Measurements from ENCODE around the gene ZGLP1. TPM values are rescaled to one million over a fixed set of nuclear protein-coding genes. Genes with fewer than 3 reads are reported as not detected.
"Not testable (repeated sequence)": the region's sequence is repeated elsewhere in the genome, so short reads cannot be mapped to it uniquely, and the experiment has no call there.

Gene ZGLP1
- total RNA-seq, 1 donor from 2014 or later: 1.4 TPM

DNA sequence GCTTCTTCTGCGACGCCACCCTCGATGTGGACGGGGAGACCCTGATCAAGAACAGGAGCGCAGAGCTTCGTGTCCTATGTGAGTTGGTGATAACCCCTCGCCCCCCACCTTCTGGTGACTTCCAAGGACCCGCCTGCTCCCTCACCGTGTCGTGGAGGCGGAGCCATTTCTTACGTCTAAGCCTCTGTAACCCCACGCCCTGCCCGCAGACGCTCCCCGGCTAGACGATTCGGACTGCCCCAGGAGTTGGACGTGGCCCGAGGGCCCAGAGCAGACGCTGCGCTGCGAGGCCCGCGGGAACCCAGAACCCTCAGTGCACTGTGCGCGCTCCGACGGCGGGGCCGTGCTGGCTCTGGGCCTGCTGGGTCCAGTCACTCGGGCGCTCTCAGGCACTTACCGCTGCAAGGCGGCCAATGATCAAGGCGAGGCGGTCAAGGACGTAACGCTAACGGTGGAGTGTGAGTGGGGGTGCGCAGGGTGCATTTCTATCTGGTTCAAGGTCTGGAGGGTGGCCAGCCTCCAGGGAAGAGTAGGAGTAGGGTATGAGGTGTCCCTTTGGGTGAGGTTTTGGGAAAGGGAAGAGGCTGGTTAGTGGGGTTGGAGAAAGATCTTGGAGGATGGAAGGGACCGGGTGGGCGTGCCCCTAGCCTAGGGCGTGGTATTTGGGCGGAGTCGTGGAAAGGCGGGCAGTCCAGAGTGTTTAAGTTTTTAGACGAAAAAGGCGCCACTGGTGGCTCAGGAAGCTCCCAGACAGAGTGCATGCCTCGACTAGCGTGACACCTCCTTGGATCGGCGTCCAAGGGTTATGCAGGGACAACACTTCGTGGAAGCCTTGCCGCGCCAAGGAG is 16.6 kb downstream of the ZGLP1 start:
- no peak for DNase-seq

DNA sequence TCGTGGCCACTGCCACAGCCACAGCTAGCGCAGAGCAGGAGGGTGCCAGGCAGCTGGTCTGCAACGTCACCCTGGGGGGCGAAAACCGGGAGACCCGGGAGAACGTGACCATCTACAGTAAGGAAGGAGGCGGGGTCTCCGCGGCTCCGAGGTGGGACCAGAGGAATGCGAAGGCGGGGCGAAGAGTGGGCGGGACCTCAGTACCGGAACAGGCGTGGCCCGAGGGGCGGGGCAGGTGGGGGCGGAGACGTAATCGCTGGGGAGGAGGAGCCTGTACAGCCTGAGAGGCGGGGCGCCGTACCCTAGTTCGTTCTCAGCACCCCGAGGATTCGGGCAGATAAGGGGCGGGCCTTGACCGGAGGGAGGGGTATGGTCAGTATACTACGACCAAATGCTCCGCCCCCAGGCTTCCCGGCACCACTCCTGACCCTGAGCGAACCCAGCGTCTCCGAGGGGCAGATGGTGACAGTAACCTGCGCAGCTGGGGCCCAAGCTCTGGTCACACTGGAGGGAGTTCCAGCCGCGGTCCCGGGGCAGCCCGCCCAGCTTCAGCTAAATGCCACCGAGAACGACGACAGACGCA is 17.3 kb downstream of the ZGLP1 start:
- DNase-seq: peak; percentile 68

DNA sequence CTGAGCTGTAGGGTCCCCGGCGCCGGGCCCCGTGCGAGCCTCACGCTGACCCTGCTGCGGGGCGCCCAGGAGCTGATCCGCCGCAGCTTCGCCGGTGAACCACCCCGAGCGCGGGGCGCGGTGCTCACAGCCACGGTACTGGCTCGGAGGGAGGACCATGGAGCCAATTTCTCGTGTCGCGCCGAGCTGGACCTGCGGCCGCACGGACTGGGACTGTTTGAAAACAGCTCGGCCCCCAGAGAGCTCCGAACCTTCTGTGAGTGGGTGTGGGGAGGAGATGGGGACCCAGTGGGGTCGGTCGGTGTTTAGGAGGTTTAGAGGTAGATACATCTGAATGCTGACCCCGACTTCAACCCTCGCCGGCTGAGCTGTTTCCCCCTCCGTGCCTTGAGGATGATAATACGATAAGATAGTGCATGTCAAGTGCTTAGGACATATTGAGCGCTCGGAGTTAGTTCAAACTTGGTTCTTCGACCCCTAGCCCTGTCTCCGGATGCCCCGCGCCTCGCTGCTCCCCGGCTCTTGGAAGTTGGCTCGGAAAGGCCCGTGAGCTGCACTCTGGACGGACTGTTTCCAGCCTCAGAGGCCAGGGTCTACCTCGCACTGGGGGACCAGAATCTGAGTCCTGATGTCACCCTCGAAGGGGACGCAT is 17.9 kb downstream of the ZGLP1 start:
- no peak for DNase-seq

DNA sequence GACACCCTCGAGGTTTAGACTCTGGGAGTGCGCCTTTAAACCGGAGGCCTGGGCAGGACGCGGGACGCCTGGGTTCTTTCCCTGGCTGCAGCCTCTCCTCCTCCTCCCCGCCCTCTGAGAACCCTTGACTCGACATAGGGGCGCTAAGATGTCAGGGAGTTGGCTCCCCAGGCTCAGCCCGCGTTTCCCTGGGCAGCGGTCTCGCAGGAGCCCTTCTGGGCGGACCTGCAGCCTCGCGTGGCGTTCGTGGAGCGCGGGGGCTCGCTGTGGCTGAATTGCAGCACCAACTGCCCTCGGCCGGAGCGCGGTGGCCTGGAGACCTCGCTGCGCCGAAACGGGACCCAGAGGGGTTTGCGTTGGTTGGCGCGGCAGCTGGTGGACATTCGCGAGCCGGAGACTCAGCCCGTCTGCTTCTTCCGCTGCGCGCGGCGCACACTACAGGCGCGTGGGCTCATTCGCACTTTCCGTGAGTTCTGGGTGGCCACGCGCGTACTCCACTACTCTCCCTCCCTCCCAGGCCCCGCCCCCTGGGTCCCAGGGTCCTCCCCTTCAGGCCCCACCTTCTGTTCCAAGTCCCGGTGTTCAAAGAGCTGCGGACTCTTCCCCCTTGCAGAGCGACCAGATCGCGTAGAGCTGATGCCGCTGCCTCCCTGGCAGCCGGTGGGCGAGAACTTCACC is 18.6 kb downstream of the ZGLP1 start:
- no peak for DNase-seq

DNA sequence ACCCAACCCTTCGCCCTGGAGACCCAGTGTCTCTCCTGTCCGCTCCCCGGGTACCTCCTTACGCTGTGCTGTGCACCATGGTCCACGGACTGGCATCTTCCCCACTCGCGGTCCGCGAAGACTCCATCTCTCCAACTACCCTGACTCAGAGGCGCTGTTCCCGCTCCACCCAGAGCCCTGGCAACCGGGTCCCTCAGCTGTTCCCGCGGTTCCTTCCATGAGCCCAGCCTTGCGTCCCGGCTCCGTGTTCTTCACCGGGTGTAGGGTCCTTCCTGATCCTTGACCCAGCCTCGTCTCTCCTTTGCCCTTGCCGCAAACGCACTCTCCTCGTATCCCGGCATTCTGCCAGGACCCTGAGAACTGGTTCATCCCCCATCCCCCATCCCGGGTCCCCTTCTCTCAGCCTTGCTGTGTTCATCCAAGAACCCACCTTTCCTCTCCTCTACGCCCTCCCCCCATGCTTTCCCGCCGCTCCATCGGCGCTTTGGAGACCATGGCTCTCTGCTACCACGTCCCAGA is 19.2 kb downstream of the ZGLP1 start:
- DNase-seq: no peak

DNA sequence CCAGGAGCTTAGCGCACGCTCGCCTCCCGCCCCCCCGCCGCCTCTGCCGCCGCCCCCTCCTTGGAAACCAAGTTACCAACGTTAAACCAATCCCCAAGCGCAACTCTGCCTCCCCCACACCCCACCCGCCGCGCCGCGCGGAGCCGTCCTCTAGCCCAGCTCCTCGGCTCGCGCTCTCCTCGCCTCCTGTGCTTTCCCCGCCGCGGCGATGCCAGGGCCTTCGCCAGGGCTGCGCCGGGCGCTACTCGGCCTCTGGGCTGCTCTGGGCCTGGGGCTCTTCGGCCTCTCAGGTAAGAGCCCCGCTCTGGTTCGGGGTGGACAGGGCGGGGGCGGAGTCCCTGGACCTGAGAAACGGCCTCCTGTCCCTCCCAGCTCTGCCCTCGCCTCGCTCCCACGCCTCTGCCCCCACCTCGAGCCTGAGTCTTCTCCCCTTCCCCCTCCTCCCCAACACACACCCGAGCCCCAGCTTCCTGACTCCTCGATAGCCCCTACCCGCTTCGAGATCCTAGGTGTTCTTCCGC is 19.7 kb downstream of the ZGLP1 start, which contains the start of gene ICAM5:
Gene ICAM5 (plus strand): TSS at position 117 of the 521 bp plus-strand sequence. CDS start 92 bp downstream, at position 209.
- no peak for DNase-seq

DNA sequence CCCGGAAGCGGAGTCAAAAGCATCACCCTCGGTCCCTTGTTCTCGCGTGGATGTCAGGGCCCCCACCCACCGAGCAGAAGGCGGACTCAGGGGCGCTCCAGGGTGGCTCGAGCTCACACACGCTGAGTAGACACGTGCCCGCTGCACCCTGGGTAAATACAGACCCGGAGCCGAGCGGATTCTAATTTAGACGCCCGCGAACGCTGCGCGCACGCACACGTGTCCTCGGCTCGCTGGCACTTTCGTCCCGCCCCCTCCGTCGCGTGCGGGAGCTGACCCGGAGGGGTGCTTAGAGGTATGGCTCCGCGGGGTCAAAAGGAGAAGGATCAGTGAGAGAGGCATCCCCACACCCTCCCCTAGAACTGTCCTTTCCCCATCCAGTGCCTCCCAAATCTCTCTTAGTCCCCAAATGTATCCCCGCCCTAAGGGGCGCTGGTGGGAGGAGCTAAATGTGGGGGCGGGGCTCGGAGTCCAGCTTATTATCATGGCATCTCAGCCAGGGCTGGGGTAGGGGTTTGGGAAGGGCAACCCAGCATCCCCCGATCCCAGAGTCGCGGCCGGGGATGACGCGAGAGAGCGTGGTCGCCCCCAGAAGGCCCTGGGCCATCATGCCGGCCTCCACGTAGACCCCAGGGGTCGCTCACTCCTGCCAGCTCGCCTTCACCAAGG is 20.3 kb downstream of the ZGLP1 start:
- peak; percentile 45 for DNase-seq

DNA sequence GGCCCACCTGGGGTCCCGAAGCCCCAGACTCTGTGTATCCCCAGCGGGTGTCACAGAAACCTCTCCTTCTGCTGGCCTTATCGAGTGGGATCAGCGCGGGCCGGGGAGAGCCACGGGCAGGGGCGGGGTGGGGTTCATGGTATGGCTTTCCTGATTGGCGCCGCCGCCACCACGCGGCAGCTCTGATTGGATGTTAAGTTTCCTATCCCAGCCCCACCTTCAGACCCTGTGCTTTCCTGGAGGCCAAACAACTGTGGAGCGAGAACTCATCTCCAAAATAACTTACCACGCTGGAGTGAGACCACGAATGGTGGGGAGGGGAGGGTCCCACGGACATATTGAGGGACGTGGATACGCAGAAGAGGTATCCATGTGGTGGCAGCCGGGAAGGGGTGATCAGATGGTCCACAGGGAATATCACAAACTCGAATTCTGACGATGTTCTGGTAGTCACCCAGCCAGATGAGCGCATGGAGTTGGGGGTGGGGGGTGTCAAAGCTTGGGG is 20.9 kb downstream of the ZGLP1 start:
- DNase-seq: peak; percentile 61

DNA sequence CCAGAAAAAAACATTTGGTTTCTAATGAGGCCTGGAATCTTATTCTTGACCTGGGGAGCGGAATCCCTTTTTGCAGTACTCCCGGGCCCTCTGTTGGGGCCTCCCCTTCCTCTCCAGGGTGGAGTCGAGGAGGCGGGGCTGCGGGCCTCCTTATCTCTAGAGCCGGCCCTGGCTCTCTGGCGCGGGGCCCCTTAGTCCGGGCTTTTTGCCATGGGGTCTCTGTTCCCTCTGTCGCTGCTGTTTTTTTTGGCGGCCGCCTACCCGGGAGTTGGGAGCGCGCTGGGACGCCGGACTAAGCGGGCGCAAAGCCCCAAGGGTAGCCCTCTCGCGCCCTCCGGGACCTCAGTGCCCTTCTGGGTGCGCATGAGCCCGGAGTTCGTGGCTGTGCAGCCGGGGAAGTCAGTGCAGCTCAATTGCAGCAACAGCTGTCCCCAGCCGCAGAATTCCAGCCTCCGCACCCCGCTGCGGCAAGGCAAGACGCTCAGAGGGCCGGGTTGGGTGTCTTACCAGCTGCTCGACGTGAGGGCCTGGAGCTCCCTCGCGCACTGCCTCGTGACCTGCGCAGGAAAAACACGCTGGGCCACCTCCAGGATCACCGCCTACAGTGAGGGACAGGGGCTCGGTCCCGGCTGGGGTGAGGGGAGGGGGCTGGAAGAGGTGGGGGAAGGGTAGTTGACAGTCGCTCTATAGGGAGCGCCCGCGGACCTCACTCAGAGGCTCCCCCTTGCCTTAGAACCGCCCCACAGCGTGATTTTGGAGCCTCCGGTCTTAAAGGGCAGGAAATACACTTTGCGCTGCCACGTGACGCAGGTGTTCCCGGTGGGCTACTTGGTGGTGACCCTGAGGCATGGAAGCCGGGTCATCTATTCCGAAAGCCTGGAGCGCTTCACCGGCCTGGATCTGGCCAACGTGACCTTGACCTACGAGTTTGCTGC is 22.5 kb downstream of the ZGLP1 start, which contains the start of gene ICAM4:
Gene ICAM4 (plus strand): TSS at position 153 of the 935 bp plus-strand sequence. CDS start 58 bp downstream, at position 211.
- peak; percentile 47 for DNase-seq

DNA sequence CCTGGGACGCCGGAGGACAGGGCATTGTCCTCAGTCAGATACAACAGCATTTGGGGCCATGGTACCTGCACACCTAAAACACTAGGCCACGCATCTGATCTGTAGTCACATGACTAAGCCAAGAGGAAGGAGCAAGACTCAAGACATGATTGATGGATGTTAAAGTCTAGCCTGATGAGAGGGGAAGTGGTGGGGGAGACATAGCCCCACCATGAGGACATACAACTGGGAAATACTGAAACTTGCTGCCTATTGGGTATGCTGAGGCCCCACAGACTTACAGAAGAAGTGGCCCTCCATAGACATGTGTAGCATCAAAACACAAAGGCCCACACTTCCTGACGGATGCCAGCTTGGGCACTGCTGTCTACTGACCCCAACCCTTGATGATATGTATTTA is 24.2 kb downstream of the ZGLP1 start:
- no peak for DNase-seq

DNA sequence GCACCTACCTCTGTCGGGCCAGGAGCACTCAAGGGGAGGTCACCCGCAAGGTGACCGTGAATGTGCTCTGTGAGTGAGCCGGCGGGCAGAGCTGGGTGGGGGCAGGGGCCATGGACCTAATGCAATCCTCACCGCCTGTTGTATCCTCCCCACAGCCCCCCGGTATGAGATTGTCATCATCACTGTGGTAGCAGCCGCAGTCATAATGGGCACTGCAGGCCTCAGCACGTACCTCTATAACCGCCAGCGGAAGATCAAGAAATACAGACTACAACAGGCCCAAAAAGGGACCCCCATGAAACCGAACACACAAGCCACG is 24.7 kb downstream of the ZGLP1 start:
- no peak for DNase-seq

DNA sequence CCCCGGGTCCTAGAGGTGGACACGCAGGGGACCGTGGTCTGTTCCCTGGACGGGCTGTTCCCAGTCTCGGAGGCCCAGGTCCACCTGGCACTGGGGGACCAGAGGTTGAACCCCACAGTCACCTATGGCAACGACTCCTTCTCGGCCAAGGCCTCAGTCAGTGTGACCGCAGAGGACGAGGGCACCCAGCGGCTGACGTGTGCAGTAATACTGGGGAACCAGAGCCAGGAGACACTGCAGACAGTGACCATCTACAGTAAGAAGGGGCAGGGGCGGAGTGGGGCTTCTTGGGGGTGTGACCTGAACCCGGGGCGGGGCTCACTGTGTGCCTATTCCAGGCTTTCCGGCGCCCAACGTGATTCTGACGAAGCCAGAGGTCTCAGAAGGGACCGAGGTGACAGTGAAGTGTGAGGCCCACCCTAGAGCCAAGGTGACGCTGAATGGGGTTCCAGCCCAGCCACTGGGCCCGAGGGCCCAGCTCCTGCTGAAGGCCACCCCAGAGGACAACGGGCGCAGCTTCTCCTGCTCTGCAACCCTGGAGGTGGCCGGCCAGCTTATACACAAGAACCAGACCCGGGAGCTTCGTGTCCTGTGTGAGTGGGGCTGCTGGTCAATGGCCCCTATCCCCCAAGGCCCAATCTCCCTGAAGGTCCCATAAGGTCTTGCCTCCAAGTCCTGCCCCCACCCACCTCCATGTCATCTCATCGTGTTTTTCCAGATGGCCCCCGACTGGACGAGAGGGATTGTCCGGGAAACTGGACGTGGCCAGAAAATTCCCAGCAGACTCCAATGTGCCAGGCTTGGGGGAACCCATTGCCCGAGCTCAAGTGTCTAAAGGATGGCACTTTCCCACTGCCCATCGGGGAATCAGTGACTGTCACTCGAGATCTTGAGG is 25.3 kb downstream of the ZGLP1 start:
- DNase-seq: no peak

DNA sequence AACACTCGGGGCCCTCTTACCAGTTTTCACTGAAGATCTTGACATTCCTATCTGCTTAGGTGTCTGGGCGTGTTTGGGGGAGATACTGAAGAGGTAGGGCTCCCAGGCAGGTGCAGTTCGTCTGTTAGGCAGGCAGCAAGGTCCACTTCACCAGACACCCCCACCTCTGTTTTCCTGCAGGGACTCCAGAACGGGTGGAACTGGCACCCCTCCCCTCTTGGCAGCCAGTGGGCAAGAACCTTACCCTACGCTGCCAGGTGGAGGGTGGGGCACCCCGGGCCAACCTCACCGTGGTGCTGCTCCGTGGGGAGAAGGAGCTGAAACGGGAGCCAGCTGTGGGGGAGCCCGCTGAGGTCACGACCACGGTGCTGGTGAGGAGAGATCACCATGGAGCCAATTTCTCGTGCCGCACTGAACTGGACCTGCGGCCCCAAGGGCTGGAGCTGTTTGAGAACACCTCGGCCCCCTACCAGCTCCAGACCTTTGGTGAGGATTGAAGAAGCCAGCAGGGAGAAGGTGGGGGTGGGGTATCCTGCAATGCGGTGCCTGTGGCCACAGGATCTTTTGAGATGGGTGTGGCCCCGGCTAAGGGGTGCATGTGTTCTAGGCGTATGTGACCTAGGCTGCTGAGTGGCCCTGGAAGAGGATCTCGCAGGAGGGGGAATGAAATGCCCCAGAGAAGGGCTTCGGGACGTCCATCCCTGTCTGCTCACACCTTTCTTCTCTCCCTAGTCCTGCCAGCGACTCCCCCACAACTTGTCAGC is 26.1 kb downstream of the ZGLP1 start:
- DNase-seq: no peak

DNA sequence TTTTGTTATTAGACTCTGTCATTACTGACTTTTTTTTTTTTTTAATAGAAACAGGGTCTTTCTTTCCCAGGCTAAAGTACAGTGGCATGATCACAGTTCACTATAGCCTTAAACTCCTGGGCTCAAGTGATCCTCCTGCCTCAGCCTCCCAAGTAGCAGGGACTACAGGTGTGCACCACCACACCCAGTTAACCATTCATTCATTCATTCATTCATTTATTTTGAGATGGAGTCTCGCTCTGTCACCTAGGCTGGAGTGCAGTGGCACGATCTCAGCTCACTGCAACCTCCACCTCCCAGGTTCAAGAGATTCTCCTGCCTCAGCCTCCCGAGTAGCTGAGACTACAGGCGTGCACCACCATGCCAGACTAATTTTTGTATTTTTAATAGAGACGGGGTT is 27.6 kb downstream of the ZGLP1 start:
- not testable (repeated sequence) for DNase-seq

DNA sequence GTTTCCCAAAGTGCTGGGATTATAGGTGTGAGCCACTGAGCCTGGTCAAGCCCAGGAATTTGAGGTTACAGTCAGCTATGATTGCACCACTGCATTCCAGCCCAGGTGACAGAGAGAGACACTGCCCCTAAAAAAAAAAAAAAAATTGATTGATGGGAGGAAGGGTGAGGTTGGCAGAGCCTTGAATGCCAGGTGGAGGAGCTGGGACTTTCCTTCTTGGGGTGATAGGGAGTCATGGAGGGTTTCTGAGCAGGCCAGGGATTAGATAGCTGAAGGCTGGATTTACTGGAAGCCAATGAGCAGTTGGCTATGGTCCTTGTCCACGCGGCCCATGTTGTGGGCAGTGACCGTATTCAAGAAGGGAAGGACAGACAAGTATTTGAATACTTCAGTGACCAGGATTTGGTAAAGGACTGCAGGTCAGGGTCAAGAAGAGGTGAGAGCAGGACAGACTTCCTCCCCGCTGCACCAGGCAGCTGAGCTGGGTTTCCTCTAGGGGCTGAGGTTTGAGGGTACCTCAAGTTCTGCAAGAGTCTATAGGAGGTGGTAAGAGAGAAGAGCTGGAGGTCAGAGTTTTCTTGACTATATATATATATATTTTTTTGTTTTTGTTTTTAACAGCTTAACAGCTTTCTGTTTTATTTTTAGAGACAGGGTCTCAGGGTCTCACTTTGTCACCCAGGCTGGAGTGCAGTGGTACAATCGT is 29.7 kb downstream of the ZGLP1 start:
- no peak for DNase-seq

DNA sequence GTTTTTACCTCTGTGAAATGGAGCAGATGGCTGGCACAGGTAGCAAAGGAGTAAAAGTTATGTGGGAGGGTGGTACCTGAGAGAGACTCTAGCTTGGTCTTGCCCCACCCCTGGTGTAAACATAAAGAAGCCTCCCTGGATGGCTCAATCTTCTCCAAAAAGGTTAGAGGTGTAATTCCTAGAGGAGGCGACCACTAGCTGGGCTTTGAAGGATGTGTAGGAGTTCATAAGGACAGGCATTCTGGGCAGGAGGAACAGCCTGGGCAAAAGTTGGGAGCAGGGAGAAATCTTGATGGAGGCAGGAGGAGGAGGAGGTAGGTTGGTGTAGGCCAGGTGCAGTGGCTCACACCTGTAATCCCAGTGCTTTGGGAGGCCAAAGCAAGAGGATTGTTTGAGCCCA is 30.7 kb downstream of the ZGLP1 start:
- no peak for DNase-seq

DNA sequence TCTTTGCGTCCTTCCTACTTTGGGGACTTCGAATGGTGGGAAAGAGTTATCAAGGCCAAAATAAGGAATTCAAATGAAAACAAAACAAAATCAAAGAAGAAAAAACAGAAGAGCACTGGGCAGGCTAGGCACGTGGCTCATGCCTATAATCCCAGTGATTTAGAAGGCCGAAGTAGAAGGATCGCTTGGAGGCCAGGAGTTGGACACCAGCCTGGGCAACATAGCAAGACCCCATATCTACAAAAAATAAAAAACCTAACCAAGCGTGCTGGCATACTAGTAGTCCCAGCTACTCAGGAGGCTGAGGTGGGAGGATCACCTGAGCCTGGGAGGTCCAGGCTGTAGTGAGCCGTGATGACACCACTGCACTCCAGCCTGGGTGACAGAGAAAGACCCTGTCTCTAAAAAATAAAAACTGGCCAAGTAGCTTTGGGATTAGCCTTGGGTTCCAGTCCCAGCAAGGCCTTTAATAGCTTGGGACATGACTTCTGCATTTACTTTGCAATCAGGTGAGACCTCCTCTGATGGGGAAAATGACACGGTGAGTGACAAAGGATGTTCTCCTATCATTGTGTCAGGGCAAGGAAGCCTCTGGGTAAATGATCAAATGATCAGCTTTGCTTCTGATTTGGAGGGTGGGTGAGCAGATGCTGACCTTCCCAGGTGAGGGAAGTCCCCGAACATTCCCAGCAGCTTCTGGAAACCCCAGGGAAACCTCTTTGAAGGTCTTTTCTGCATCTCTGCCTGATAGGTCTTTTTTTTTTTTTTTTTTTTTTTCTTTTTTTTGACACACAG is 31.6 kb downstream of the ZGLP1 start:
- no peak for DNase-seq

All from dermis blood vessel endothelial cell (primary cell).